Measurements from ENCODE around the gene STAT3. TPM values are rescaled to one million over a fixed set of nuclear protein-coding genes. Genes with fewer than 3 reads are reported as not detected.
A peak's percentile ranks its signal among the peaks of the same experiment; 100 is the strongest.

The STAT3 gene
- total and polyA plus RNA-seq, 9 of the 15 experiments (the other 6 are each of a cell fraction or from before 2014, with no cell fraction given), result 90.0 to 179 (median 114) TPM

DNA sequence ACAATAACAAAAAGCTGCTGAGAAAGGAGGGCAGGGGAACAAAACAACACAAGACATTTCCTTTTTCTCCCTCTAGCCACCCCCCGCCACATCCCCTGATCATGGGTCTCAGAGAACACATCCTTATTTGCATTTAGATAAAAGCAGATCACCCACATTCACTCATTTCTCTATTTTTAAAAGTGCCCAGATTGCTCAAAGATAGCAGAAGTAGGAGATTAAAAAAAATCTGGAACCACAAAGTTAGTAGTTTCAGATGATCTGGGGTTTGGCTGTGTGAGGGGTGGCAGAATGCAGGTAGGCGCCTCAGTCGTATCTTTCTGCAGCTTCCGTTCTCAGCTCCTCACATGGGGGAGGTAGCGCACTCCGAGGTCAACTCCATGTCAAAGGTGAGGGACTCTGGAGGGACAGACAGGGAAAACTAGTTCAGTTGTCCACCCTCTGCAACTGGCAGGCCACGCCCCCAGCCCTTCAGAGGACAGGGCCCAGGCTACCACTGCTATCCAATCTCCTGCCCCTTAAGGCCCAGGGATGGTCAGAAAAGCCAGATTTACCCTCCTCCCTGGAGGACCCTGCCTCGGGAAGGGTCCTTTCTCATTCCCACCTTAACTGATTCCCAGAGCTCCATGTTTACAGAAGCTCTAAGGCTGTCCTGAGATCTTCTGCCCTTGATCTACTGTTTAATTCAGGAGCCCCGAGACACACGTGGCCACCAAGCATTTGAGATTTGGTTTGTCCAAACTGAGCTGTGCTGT, 72.7 kb downstream of the STAT3 start (continued):
- peak in 1 of 2 experiments; percentile 34; a peak in 1 of 4 replicates for TF ChIP-seq SRF (CRISPR knock-in tag; IDR thresholded peaks at IDR 0.05)
- TF ChIP-seq ETS2 (tag; IDR thresholded peaks at IDR 0.05; ENCODE audit: borderline replicate concordance, poor library complexity, severe bottlenecking), result no peak
- TF ChIP-seq COPS2 (conservative IDR thresholded peaks at IDR 0.05), result no peak
- peak; percentile 62; the same call in 1 of the 2 replicates for TF ChIP-seq ETV1 (tag; conservative IDR thresholded peaks at IDR 0.05; ENCODE audit: low read depth)
- TF ChIP-seq, protein P1, sequence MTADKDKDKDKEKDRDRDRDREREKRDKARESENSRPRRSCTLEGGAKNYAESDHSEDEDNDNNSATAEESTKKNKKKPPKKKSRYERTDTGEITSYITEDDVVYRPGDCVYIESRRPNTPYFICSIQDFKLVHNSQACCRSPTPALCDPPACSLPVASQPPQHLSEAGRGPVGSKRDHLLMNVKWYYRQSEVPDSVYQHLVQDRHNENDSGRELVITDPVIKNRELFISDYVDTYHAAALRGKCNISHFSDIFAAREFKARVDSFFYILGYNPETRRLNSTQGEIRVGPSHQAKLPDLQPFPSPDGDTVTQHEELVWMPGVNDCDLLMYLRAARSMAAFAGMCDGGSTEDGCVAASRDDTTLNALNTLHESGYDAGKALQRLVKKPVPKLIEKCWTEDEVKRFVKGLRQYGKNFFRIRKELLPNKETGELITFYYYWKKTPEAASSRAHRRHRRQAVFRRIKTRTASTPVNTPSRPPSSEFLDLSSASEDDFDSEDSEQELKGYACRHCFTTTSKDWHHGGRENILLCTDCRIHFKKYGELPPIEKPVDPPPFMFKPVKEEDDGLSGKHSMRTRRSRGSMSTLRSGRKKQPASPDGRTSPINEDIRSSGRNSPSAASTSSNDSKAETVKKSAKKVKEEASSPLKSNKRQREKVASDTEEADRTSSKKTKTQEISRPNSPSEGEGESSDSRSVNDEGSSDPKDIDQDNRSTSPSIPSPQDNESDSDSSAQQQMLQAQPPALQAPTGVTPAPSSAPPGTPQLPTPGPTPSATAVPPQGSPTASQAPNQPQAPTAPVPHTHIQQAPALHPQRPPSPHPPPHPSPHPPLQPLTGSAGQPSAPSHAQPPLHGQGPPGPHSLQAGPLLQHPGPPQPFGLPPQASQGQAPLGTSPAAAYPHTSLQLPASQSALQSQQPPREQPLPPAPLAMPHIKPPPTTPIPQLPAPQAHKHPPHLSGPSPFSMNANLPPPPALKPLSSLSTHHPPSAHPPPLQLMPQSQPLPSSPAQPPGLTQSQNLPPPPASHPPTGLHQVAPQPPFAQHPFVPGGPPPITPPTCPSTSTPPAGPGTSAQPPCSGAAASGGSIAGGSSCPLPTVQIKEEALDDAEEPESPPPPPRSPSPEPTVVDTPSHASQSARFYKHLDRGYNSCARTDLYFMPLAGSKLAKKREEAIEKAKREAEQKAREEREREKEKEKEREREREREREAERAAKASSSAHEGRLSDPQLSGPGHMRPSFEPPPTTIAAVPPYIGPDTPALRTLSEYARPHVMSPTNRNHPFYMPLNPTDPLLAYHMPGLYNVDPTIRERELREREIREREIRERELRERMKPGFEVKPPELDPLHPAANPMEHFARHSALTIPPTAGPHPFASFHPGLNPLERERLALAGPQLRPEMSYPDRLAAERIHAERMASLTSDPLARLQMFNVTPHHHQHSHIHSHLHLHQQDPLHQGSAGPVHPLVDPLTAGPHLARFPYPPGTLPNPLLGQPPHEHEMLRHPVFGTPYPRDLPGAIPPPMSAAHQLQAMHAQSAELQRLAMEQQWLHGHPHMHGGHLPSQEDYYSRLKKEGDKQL (CRISPR knock-in tag; IDR thresholded peaks at IDR 0.05; ENCODE audit: borderline replicate concordance), result no peak
- TF ChIP-seq SMAD3 (CRISPR knock-in tag; conservative IDR thresholded peaks at IDR 0.05), result 0 out of 2 replicates have a peak, but pooled peaks have one; percentile 11
- TF ChIP-seq, protein P2, sequence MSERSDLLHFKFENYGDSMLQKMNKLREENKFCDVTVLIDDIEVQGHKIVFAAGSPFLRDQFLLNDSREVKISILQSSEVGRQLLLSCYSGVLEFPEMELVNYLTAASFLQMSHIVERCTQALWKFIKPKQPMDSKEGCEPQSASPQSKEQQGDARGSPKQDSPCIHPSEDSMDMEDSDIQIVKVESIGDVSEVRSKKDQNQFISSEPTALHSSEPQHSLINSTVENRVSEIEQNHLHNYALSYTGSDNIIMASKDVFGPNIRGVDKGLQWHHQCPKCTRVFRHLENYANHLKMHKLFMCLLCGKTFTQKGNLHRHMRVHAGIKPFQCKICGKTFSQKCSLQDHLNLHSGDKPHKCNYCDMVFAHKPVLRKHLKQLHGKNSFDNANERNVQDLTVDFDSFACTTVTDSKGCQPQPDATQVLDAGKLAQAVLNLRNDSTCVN (CRISPR knock-in tag; IDR thresholded peaks at IDR 0.05), result no peak
- TF ChIP-seq, protein P3, sequence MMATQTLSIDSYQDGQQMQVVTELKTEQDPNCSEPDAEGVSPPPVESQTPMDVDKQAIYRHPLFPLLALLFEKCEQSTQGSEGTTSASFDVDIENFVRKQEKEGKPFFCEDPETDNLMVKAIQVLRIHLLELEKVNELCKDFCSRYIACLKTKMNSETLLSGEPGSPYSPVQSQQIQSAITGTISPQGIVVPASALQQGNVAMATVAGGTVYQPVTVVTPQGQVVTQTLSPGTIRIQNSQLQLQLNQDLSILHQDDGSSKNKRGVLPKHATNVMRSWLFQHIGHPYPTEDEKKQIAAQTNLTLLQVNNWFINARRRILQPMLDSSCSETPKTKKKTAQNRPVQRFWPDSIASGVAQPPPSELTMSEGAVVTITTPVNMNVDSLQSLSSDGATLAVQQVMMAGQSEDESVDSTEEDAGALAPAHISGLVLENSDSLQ (IDR thresholded peaks at IDR 0.05), result peak; percentile 71
- TF ChIP-seq JUND (IDR thresholded peaks at IDR 0.05; ENCODE audit: borderline replicate concordance, low read depth, low read length), result peak; percentile 55
- peak; percentile 68; the same call in 1 of the 3 replicates for TF ChIP-seq JUND (tag; IDR thresholded peaks at IDR 0.05; ENCODE audit: borderline replicate concordance, low read depth, low read length)
- no peak for TF ChIP-seq GTF2F1 (IDR thresholded peaks at IDR 0.05; ENCODE audit: low read depth, low read length)
- peak; percentile 62 for TF ChIP-seq SUPT5H (IDR thresholded peaks at IDR 0.05)
- TF ChIP-seq ZNF76 (CRISPR knock-in tag; IDR thresholded peaks at IDR 0.05; ENCODE audit: borderline replicate concordance), result peak; percentile 45; the same call in 1 of the 2 replicates
- TF ChIP-seq, protein P4, sequence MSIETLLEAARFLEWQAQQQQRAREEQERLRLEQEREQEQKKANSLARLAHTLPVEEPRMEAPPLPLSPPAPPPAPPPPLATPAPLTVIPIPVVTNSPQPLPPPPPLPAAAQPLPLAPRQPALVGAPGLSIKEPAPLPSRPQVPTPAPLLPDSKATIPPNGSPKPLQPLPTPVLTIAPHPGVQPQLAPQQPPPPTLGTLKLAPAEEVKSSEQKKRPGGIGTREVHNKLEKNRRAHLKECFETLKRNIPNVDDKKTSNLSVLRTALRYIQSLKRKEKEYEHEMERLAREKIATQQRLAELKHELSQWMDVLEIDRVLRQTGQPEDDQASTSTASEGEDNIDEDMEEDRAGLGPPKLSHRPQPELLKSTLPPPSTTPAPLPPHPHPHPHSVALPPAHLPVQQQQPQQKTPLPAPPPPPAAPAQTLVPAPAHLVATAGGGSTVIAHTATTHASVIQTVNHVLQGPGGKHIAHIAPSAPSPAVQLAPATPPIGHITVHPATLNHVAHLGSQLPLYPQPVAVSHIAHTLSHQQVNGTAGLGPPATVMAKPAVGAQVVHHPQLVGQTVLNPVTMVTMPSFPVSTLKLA (conservative IDR thresholded peaks at IDR 0.05), result peak; percentile 53 to 55; a peak in 2 of 4 replicates
- TF ChIP-seq ZC3H8 (IDR thresholded peaks at IDR 0.05), result no peak
- peak; percentile 68 for TF ChIP-seq ARID1B (IDR thresholded peaks at IDR 0.05)
- TF ChIP-seq RBM14 (IDR thresholded peaks at IDR 0.05; ENCODE audit: borderline replicate concordance, insufficient read depth, low read depth, low read length), result no peak
